T-helper 1 cell treated with Interleukin-12 subunit alpha and Interleukin-12 subunit beta and Interleukin-4 antibody, amounts not matched to agents 30 ng/mL and 1 ng/mL, for 36 hours (primary cell): ENCODE data around the gene ZNF563. TPM values are rescaled to one million over a fixed set of nuclear protein-coding genes. Genes with fewer than 3 reads are reported as not detected.
"Not testable (repeated sequence)": the region's sequence is repeated elsewhere in the genome, so short reads cannot be mapped to it uniquely, and the experiment has no call there.

Experiments
- intact Hi-C: fragments of 100-400 bp; cut with micrococcal nuclease; formaldehyde crosslinking; loops from one replicate; pipeline ENCODE4 v1.15.1; 2024
- total RNA-seq: library from RNA; stranded (reverse); gene quantifications from 2 replicates; pipeline ENCODE4 v1.2.3, GENCODE V29; 2022

The ZNF563 gene
- total RNA-seq, result 2.2 and 2.5 TPM in 2 replicates

GRCh38 chr19:12333162-12334159 lies at the start of gene ZNF563:
Gene ZNF563 (minus strand): TSS chr19:12333633. CDS start chr19:12333482, 151 bp downstream.
- intact Hi-C loops, result loop anchor here (1.0 to 5.0 kb wide), 13 partner anchors 32 to 595 kb away; partner anchors contain the start of genes MAN2B1, WDR83, ZNF136 and ZNF44

GRCh38 chr19:12380444-12380737 lies 47.0 kb upstream of the ZNF563 start:
- intact Hi-C loops, result no loop called here

- intact Hi-C loops, result no loop called here
Observed at GRCh38 chr19:12379732-12380443, 46.5 kb upstream of the ZNF563 start.

GRCh38 chr19:12374026-12374425 lies 40.6 kb upstream of the ZNF563 start:
- intact Hi-C loops, result no loop called here

GRCh38 chr19:12365236-12366162 lies 32.1 kb upstream of the ZNF563 start, which contains the start of gene ZNF442:
Gene ZNF442 (minus strand): TSS chr19:12365683. CDS start chr19:12363631, 2,052 bp downstream.
- intact Hi-C loops, result loop anchor here (1.0 kb wide), 2 partner anchors 32 to 72 kb away; partner anchors contain the start of gene ZNF563

GRCh38 chr19:12364391-12365235 lies 31.2 kb upstream of the ZNF563 start:
- intact Hi-C loops, result loop anchor here (1.0 kb wide), 2 partner anchors 31 to 71 kb away; partner anchors contain the start of gene ZNF563

- intact Hi-C loops, result not testable (repeated sequence)
Observed at GRCh38 chr19:12362236-12362635, 28.8 kb upstream of the ZNF563 start.

- intact Hi-C loops, result no loop called here
Observed at GRCh38 chr19:12353375-12353774, 19.9 kb upstream of the ZNF563 start.

GRCh38 chr19:12350890-12351197 lies 17.4 kb upstream of the ZNF563 start:
- intact Hi-C loops, result no loop called here

- intact Hi-C loops, result no loop called here
Observed at GRCh38 chr19:12350185-12350889, 16.9 kb upstream of the ZNF563 start.

- intact Hi-C loops, result loop anchor here (2.0 kb wide), 1 partner anchor 256 kb away; no protein-coding TSS in a partner anchor
Observed at GRCh38 chr19:12346896-12347295, 13.5 kb upstream of the ZNF563 start.

GRCh38 chr19:12345197-12345596 lies 11.8 kb upstream of the ZNF563 start:
- intact Hi-C loops, result no loop called here

GRCh38 chr19:12331211-12331941 lies 2.1 kb downstream of the ZNF563 start:
- intact Hi-C loops, result loop anchor here (5.0 kb wide), 2 partner anchors 281 to 336 kb away; partner anchors contain the start of genes MAN2B1, WDR83, ZNF490 and ZNF791

GRCh38 chr19:12330340-12330739 lies 3.1 kb downstream of the ZNF563 start:
- intact Hi-C loops, result loop anchor here (5.0 kb wide), 2 partner anchors 282 to 337 kb away; partner anchors contain the start of genes MAN2B1, WDR83, ZNF490 and ZNF791

- intact Hi-C loops, result no loop called here
Observed at GRCh38 chr19:12325690-12326089, 7.7 kb downstream of the ZNF563 start.

GRCh38 chr19:12318782-12319413 lies 14.5 kb downstream of the ZNF563 start:
- intact Hi-C loops, result no loop called here

- intact Hi-C loops, result no loop called here
Observed at GRCh38 chr19:12314553-12314952, 18.9 kb downstream of the ZNF563 start.

GRCh38 chr19:12308891-12309290 lies 24.5 kb downstream of the ZNF563 start:
- intact Hi-C loops, result not testable (repeated sequence)
